GM13977 (cell line): ENCODE data around the gene MTURN.

Source experiments
- DNase-seq: peaks from one replicate; pipeline ENCODE4 v3.0.0; 2012; ENCODE audit warnings: low spot score
- CTCF ChIP-seq: IDR thresholded peaks from 2 replicates; pipeline ENCODE4 v1.5.1; 2012; ENCODE audit warnings: mild to moderate bottlenecking, control low read depth; ENCODE audit not compliant: insufficient read depth; ENCODE audit errors: extremely low read depth, missing control alignments
- in situ Hi-C: fragments of 300-500 bp; cut with MboI; formaldehyde crosslinking; loops from one replicate; pipeline ENCODE4 v1.12.0; 2022; ENCODE audit warnings: low sequenced_read_pairs, low pct_unique_long_range_greater_than_20kb, mixed read lengths, inconsistent platforms; ENCODE audit not compliant: unreplicated experiment

MTURN gene

DNA sequence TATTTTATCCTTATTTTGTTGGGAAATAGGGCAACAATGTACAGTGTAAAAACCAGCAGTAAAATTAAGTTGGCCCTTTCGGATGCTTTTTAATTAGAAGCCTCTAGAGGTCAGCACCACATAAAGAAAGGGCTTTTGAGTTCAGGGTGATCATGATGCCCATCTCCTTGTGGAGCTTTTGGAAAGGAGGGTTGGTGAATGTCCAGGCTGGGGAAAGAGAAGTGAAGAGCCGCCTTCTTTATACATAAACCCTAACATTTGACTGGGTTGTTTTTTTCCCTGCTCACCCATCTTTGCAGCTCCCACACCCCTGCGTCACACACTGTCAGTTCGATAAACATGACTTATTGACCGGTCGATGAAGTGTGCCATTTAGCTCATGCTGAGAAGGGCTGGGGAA, 29.8 kb downstream of the MTURN start:
- in situ Hi-C loops: loop anchor here (10.0 to 25.0 kb wide), 2 partner anchors 110 to 398 kb away; no protein-coding TSS in a partner anchor
- DNase-seq: peak; percentile 52
- peak; percentile 62 for TF ChIP-seq CTCF

- TF ChIP-seq CTCF: no peak
- DNase-seq: no peak
- in situ Hi-C loops: loop anchor here (10.0 to 25.0 kb wide), 2 partner anchors 109 to 397 kb away; no protein-coding TSS in a partner anchor
Observed at GRCh38 chr7:30165590-30165989, 30.8 kb downstream of the MTURN start.

GRCh38 chr7:30166155-30166840, 31.5 kb downstream of the MTURN start:
- no peak for DNase-seq
- in situ Hi-C loops: loop anchor here (10.0 to 25.0 kb wide), 2 partner anchors 109 to 396 kb away; no protein-coding TSS in a partner anchor
- no peak for TF ChIP-seq CTCF

DNA sequence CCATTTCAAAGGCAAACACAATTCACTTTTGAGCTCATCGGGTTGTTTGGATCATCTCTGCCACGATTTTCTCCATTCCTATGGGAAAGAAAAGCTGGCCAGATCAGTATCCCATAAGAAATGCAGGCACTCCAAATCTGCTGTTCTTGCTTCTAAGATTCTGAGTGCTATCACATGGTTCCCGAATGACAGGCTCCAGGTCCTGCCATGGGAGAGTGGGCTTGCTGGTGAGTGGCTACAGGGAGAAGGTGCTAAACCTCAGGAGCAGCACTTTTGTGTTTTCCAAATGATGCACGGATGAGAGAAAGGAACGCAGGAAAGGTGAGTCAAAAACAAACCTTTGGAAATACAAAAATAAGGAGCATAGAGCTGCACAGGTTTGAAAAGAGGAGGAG, 32.1 kb downstream of the MTURN start:
- TF ChIP-seq CTCF: no peak
- no peak for DNase-seq
- in situ Hi-C loops: loop anchor here (10.0 to 25.0 kb wide), 2 partner anchors 108 to 395 kb away; no protein-coding TSS in a partner anchor

- no peak for DNase-seq
- TF ChIP-seq CTCF: no peak
- in situ Hi-C loops: loop anchor here (10.0 to 25.0 kb wide), 2 partner anchors 107 to 394 kb away; no protein-coding TSS in a partner anchor
Observed at GRCh38 chr7:30167901-30168300, 33.1 kb downstream of the MTURN start.

GRCh38 chr7:30168835-30169573, 34.2 kb downstream of the MTURN start:
- no peak for DNase-seq
- in situ Hi-C loops: loop anchor here (10.0 to 25.0 kb wide), 2 partner anchors 106 to 393 kb away; no protein-coding TSS in a partner anchor
- no peak for TF ChIP-seq CTCF
